IPS DF 4.7 (cell line): ENCODE data around the gene CARD6.
"Not testable (repeated sequence)": the region's sequence is repeated elsewhere in the genome, so short reads cannot be mapped to it uniquely, and the experiment has no call there.

Experiments
- DNase-seq: peaks from one replicate; pipeline ENCODE4 v3.0.0-alpha.2; 2013; ENCODE audit warnings: low spot score; ENCODE audit errors: extremely low read depth

CARD6 gene, protein sequence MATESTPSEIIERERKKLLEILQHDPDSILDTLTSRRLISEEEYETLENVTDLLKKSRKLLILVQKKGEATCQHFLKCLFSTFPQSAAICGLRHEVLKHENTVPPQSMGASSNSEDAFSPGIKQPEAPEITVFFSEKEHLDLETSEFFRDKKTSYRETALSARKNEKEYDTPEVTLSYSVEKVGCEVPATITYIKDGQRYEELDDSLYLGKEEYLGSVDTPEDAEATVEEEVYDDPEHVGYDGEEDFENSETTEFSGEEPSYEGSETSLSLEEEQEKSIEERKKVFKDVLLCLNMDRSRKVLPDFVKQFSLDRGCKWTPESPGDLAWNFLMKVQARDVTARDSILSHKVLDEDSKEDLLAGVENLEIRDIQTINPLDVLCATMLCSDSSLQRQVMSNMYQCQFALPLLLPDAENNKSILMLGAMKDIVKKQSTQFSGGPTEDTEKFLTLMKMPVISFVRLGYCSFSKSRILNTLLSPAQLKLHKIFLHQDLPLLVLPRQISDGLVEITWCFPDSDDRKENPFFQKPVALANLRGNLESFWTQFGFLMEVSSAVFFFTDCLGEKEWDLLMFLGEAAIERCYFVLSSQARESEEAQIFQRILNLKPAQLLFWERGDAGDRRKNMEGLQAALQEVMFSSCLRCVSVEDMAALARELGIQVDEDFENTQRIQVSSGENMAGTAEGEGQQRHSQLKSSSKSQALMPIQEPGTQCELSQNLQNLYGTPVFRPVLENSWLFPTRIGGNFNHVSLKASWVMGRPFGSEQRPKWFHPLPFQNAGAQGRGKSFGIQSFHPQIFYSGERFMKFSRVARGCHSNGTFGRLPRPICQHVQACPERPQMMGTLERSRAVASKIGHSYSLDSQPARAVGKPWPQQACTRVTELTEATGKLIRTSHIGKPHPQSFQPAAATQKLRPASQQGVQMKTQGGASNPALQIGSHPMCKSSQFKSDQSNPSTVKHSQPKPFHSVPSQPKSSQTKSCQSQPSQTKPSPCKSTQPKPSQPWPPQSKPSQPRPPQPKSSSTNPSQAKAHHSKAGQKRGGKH

DNA sequence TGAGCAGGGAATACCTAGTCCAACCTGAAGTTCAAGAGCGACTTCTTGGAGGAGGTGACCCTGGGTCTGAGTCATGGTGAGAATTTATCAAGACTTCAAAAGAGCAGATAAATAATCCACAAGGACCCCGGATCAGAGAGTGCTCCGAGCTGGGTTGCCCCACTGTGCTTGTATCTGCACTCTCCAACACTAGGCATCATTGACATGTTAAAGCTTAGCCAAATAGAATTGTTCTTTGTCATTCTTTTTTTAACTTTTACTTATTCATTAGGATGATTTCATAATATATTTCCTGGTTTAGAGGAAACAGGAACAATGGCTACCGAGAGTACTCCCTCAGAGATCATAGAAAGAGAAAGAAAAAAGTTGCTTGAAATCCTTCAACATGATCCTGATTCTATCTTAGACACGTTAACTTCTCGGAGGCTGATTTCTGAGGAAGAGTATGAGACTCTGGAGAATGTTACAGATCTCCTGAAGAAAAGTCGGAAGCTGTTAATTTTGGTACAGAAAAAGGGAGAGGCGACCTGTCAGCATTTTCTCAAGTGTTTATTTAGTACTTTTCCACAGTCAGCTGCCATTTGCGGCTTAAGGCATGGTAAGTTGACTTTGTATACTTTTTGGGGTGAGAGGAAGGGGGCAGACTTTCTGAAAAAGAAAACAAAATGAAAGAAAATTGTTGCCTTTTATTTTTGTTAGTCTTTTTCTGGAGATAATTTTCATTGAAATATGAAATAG lies at the start of gene CARD6:
TSS of gene CARD6 (plus strand) at position 300 of the 738 bp plus-strand sequence. CDS start at position 316, 16 bp downstream.
- no peak for DNase-seq

DNA sequence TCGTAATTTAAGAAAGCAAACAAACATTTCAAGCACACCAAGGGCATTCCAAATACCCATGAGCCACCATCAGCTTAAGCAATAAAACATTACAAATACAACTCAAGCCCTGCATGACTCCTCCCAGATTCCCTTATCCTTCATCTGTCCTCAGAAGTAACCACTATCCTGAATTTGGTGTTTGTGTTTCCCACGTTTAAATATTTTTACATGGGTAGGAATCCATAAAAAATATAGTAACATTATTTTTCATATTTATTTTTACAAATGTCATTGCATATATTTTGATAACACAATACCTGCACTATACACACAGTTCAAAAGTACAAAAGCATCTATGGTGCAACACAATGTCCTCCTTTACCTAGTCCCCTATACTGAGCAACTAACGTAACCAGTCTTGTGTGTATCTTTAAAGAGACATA lies 49.4 kb upstream of the CARD6 start:
- DNase-seq: no peak

DNA sequence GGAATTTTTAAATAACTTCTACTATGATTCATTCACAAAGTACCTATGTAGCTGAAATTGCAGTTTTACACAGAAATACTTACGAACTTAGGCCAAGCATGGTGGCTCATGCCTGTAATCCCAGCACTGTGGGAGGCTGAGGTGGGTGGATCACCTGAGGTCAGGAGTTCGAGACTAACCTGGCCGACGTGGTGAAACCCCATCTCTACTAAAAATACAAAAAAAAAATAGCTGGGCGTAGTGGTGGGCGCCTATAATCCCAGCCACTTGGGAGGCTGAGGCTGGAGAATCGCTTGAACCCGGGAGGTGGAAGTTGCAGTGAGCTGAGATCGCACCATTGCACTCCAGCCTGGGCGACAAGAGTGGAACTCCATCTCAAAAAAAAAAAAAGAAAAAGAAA lies 48.5 kb upstream of the CARD6 start:
- DNase-seq: not testable (repeated sequence)

DNA sequence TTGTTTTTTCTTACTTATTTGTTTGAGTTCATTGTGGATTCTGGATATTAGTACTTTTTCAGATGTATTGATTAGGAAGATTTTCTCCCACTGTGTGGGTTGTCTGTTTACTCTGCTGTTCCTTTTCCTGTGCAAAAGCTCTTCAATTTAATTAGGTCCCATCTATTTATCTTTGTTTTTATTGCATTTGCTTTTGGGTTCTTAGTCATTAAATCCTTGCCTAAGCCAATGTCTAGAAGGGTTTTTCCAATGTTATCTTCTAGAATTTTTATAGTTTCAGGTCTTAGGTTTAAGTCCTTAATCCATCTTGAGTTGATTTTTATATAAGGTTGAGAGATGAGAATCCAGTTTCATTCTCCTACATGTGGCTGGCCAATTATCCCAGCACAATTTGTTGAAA lies 46.8 kb upstream of the CARD6 start:
- DNase-seq: not testable (repeated sequence)

DNA sequence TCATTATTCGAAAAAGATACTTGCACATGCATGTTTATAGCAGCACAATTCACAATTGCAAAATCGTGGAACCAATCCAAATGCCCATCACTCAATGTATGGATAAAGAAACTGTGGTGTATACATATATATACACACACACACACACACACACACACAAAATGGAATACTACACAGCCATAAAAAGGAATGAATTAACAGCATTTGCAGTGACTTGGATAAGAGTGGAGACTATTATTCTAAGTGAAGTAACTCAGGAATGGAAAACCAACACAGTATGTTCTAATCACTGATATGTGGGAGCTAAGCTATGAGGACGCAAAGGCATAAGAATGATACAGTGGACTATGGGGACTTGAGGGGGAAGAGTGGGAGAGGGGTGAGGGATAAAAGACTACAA lies 46.3 kb upstream of the CARD6 start:
- not testable (repeated sequence) for DNase-seq

DNA sequence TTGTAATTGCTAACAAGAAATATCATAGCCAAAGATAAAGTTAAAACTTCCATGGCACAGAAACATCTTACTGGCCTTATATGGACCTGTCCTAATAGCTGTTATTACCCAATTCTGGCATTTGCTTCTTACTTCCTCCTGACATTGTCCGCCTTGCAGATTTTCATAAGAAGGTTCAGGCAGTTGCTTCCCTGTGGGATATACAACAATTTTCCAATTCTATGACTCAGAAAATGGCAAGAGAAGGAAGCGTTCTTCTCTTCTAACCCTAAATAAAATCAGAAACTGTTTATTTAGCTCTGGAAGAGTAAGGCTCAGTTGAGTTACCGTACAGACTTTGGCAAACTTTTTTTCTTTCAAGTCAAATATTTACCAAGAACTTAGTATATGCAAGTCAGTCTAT lies 44.7 kb upstream of the CARD6 start:
- DNase-seq: no peak

DNA sequence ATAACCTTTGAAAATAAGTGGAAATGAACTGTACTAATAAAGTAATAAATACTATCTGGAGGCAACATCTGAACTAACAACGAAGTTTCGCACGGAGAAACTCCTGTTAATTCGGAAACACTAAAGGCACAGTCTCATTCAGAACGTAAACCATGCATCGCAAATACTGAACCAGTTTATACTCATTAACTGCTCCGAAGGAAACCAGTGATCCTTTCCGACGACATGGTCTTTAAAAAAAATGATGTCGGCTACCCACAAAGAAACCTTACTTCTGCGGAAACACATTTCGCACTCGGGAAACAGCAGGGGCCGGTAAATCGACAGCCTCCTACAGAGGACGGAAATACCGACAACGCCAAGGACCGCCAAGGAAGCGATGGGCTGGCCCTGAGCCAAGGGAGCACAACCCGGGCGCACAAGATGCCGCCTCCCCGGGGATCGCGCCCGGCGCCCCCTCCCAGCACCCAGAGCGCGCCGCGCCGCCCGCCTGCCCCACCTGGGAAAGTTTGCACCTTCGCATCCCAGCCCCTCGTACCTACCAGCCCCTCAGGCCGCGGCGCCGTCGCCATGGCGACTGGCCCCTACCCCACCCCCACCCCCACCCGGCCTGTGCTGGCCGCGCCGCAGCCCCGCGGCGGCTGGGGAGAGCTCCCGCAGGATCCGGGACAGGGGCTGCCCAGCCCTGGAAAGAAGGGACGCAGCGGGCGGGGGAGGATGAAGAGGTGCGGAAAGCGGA lies 43.7 kb upstream of the CARD6 start:
- DNase-seq: no peak

DNA sequence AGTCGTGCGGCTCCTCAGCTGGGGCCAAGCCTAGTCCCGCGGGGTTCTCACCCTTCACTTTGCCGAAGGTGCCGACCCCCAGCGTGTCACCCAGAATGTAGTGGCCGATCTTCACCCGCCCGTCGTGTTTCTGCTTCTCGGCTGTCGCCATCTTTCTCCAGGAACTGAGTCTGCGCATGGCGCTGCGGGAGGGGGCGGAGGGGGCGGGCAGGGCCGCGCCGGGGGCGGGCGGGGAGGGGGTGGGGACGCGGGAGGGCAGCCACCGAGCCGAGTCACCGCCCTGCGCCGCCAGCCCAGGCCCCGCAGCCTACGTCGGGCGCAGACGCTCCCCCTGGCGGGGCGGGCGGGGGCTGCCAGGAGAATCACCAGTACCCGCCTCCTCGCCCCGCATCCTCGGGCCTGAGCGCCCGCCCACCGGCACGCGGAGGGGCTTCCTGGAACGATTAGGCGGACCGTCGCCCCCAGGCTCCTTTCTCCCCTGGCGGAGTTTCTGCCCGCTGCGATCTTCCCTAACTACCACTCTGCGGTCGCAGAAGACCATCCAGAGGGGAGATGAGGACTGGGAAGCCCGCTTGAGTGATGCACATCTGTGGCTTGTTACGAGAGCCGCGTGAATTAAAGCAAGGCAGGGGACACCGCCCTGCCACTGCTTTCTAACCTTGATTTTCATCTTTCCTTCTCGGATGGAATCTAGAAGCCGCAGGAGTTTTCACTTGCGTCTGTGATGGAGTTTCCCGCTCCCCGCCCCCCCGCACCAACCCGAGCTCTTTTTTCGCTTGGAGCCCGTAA lies 43.0 kb upstream of the CARD6 start, which contains the start of gene PRKAA1:
TSS of gene PRKAA1 (minus strand) at position 363 of the 789 bp plus-strand sequence. CDS start at position 178, 185 bp downstream.
- DNase-seq: no peak

DNA sequence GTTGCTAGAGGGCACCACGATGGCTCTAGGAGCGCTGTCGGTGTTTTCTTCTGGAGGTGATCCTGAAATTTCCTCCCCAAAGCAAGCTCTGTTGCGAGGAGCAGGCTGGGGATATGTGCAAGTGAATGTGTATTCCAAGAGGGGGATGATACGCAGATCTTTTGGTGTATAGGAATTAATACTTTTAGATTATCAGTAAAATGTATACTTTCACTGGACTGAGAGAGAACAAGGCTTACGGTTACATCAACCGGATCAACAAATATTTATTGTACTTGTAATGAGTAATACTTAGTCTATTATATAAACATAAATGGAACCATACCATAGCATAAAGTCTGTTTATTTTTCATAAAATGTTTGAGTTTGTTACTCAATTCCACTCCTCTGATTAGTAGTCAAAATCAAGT lies 42.4 kb upstream of the CARD6 start:
- no peak for DNase-seq

DNA sequence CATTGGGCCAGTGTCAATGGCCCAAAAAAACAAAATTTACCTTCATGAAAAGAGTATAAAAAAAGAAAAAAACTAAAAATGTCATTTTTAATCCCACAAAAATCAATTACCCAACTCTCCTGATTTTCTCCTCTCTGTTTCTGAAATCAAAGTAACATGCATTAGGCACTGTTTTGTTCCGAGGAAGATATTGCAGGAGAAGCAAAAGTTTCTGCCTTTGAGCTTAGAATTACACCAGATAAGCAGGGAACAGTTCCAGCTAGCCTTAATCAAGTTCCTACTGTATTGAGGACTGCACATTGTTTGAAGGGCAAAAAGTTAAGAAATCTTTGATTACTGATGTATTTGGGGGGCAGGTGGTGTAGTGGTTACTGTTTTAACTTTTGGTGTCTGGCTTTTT lies 41.9 kb upstream of the CARD6 start:
- DNase-seq: no peak

DNA sequence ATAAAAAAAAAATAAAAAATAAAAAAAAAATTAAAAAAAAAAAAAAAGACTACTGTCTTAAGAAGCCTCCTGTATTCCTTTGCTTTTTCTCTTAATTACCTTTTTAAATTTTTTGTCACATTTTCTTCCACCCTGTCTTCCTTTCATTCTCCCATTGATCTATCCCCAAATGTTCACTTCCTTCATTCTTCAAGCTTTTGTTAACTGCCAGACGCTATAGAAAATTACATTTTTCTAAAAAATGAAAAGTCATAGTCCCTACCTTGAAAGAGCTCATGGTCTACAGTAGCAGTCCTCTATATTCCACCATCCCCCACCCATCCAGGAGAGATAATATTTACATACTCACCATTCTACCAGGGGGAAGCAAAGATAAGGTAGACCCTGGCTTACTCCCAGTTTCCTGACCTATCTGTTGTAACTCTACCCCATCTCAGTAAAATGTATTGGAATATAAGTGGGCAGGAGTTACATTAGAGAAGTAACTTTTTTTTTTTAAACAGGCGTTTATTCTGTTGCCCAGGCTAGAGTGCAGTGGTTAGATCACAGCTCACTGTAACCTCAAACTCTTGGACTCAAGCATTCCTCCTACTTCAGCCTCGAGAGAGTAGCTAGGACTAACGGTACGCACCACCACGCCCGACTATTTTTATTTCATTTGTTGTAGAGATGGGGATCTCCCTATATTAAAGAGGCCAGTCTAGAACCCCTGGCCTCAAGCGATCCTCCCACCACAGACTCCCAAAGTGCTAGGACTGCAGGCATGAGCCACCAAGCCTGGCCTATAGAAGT lies 39.2 kb upstream of the CARD6 start:
- no peak for DNase-seq

DNA sequence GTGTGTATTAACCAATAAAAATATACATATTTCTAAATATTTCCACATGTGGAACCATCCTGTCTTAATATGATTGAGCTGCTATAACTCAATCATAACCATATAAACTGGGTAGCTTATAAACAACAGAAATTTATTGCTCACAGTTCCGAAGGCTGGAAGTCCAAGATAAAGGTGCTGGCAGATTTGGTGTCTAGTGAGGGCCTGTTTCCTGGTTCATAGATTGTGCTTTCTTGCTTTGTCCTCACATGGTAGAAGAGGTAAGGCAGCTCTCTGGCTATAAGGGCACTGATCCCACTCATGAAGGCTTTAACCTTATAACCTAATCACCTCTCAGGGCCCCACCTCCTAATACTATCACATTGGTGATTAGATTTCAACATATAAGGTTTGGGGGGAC lies 29.0 kb upstream of the CARD6 start:
- no peak for DNase-seq

DNA sequence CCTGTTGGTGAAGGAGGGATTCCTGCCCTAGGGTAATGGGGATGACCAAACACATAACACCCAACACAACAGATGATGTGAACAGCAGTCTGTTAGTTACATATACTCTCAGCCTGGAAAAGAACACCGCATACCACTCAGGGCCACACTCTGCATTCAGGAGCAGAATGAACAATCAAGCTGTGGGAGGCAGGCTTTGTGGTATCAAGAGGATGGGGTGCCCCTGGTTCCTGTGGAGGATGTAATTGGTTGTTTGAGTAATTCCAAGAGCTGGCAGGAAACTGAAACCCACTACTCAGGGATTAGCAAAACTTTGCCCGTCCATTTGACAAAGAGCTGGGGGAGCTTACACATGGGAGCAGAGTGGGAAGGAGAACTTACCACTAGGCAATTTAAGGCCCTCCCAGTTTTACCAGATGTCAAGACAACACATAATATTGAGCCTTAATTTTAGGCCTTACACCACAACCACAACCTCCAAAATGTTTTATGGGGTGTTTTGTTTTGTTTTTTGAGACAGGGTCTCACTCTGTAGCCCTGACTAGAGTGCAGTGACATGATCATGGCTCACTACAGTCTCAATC lies 27.4 kb upstream of the CARD6 start:
- no peak for DNase-seq

DNA sequence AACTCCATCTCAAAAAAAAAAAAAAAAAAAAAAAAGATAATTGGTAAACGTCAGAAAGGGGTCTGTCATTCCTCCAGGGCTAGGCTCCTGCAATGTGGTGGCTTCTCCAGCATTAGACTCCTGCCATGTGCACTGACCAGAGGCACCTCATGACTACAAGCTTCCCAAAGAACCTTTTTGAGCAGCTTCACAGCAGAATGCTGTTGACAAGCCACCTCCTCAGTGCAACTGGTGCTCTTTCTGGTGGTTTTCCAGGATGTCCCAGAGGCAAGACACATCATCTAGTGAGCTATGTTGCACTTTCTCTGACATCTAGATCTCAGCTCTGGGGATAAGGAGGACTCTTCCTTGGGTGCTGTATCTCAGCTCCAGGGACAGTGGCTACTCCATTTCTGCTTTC lies 17.7 kb upstream of the CARD6 start:
- DNase-seq: no peak

DNA sequence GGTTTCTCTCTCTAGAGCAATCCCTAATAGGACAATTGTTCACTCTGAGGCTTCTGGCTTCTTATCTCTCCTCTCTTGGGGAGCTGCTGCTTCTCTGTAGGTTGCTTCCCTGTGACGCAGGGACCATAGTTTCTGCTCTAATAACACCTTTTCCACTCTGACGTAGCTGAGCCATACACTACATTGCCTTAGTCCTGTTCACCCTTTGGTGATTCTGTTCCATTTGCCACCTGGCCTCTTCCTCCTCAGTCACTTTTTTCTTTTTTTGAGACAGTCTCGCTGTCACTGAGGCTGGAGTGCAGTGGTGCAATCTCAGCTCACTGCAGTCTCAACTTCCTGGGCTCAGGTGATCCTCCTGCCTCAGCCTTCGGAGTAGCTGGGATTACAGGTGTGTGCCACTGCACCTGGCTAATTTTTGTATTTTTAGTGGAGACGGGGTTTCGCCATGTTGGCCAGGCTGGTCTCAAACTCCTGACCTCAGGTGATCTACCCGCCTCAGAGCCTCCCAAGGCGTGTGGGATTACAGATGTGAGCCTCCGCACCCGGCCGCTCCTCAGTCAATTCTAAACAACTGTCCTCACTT lies 15.6 kb upstream of the CARD6 start:
- DNase-seq: not testable (repeated sequence)

DNA sequence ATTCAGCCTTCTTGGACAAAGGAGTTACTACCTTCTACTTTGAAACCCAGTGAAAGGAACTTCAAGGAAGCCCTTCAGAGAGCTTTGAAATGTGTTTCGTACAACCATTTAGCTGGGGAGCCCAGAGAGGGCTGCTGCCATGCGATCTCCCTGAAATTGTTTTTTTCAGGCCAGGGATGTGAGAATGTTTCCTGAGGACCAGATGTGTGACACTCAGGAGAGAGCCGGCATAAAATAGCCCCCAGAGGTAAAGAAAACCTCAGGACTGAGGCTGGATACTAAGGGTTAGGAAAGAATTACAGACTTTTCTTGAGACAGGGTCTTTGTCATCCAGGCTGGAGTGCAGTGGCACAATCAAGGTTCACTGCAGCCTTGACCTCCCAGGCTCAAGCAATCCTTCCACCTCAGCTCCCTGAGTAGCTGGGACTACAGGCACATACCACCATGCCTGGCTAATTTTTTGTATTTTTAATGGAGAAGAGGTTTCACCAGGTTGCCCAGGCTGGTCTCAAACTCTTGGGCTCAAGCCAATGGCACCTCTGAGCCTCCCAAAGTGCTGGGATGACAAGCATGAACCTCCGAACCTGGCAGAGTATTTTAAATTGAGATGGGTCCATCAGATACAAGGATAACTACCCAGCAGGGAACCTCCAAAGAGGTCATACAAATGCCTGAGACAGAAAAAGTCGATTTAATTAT lies 14.5 kb upstream of the CARD6 start:
- no peak for DNase-seq

DNA sequence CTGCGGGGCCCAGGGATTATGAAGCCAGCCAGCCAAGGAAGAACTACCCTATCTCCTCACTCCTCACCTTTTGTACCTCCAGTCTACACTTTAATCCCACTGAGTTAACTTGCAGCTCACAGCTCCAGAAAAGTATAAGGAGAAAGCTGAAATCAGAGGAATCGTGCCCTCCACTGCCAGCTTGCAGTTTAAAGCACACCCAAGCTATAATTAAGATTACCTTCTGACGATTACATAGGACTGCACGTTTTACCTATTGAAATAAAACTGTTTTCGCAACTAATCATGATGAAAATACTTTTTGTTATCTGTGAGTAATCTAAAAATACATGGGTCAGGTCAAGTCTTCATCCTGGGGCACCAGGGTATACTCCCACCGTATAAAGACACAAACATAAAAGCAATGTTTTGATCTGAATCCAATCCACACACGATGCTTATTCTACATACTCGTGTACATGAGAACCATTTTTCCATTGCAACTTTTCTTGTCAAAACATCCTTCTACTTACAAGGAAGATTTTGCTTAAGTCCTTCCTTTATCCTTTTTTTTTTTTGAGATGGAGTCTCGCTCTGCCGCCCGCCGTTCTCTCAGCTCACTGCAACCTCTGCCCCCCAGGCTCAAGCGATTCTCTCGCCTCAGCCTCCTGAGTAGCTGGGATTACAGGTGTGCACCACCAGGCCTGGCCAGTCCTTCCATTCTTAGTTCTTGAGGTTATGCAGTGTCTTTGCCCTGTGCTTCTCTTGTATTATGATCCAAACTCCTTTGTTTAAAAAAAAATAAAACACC lies 13.8 kb upstream of the CARD6 start:
- no peak for DNase-seq
